ENCODE results near the gene TSKU. TPM values are rescaled to one million over a fixed set of nuclear protein-coding genes. Genes with fewer than 3 reads are reported as not detected.

The TSKU gene
- total RNA-seq, 2 donors from 2014 or later = 71.2 to 72.8 TPM

DNA sequence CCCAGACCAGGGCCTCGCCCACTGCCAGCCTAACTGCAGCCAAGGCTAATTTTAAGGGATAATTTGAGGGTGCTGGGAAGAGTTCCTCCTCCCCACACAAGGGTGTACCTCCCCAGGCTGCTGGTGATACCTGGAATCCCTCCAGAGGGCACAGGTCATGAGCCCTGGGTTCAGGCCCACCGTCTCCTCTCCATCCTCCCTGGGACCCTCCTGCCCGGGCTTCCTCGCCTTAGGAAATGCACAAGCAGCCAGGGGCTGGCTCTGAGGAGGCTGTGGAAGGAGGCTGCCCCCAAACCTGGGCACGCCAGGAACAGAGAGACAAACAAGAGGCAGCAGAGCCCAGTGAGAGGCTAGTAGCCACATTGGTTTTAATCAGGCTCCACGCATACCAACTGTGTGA is 16.6 kb upstream of the TSKU start:
- H3K27ac ChIP-seq = no peak overlapping the region
- DNase-seq (ENCODE audit: low spot score) = no peak
- H3K4me3 ChIP-seq = no peak overlapping the region
- TF ChIP-seq POLR2A (IDR thresholded peaks at IDR 0.05) (no peak), POLR2AphosphoS5 (IDR thresholded peaks at IDR 0.05) (no peak)
- TF ChIP-seq, protein P1, sequence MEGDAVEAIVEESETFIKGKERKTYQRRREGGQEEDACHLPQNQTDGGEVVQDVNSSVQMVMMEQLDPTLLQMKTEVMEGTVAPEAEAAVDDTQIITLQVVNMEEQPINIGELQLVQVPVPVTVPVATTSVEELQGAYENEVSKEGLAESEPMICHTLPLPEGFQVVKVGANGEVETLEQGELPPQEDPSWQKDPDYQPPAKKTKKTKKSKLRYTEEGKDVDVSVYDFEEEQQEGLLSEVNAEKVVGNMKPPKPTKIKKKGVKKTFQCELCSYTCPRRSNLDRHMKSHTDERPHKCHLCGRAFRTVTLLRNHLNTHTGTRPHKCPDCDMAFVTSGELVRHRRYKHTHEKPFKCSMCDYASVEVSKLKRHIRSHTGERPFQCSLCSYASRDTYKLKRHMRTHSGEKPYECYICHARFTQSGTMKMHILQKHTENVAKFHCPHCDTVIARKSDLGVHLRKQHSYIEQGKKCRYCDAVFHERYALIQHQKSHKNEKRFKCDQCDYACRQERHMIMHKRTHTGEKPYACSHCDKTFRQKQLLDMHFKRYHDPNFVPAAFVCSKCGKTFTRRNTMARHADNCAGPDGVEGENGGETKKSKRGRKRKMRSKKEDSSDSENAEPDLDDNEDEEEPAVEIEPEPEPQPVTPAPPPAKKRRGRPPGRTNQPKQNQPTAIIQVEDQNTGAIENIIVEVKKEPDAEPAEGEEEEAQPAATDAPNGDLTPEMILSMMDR (IDR thresholded peaks at IDR 0.05) = no peak
- no peaks in the 10 kb centered on the region for H3K36me3 ChIP-seq
- no peaks in the 10 kb centered on the region for H3K9me3 ChIP-seq
- H3K27me3 ChIP-seq (replicated peaks; ENCODE audit: insufficient read depth) = no peaks in the 10 kb centered on the region
- peaks cover 23% of the 10 kb centered on the region for H3K4me1 ChIP-seq (replicated peaks)
- intact Hi-C loops (cut with DNase I) = no loop called here
- 98% methylated on average over 6 of the region's 6 CpGs for WGBS

DNA sequence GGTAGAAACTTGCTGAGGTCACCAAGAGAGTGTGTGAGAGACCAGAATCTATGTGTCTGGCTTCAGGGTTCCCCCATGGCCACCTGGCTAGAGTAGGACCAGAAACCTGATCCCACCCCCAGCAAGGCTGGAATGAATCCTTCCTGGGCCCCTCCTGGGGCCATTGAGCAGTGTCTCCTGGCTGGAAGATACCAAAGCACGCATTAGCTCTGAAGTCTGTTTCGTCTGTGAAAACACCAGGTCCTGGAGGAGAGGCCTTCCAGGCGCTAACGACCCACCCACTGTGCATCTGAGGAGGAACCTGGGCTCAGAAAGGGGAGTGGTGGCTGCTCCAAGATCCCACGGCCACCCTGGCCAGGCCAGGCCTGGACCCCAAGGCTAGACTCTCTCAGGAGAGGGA is 15.5 kb upstream of the TSKU start:
- no peaks in the 10 kb centered on the region for H3K9me3 ChIP-seq
- intact Hi-C loops (cut with DNase I) = no loop called here
- 58% methylated on average over 4 of the region's 5 CpGs for WGBS
- no peak for DNase-seq (ENCODE audit: low spot score)
- no peaks in the 10 kb centered on the region for H3K27me3 ChIP-seq (replicated peaks; ENCODE audit: insufficient read depth)
- no peak for TF ChIP-seq POLR2A (IDR thresholded peaks at IDR 0.05)
- TF ChIP-seq POLR2AphosphoS5 (IDR thresholded peaks at IDR 0.05) = no peak
- TF ChIP-seq, protein P1 (IDR thresholded peaks at IDR 0.05) = no peak
- H3K4me1 ChIP-seq (replicated peaks) = peaks cover 32% of the 10 kb centered on the region
- H3K4me3 ChIP-seq = no peak overlapping the region
- peak overlapping the region; percentile 64 to 78 for H3K27ac ChIP-seq
- no peaks in the 10 kb centered on the region for H3K36me3 ChIP-seq

DNA sequence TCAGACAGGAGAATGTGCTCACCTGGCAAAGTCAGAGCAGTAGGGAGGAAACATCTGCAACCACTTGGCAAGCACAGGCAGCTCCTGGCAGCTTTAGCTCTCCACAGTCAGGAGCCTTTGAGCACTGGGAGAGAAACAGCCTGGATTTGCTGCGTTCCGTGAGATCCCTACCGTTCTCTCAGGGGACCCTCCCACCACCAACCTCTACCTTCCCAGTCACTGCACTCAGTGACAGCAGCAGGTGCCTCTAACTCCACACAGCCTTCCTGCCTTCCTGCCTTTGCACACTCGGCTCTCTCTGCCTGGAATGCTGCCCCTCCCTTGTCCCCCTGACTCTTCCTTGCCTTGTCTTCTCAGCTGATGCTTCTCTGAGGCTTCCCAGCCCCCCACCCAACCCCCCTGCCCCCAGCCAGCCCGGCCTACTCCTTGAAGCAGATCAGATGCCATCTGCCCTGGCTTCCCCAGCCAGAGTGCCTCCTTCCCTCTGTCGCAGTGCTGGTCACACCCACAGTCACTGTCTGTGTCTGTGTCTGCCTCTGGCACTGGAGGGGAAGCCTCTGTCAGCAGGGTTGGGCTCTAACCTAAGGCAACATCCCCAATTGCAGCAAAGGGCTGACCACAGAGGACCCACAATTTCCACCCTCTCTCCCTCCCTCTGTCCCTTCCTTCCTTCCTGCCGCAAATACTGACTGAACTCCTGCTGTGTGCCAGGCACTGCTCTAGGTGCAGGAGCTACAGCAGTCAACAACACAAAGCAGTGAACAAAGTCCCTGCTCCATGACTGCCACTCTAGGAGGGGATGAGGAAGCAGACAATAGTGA is 14.9 kb upstream of the TSKU start:
- peaks cover 39% of the 10 kb centered on the region for H3K4me1 ChIP-seq (replicated peaks)
- peak; percentile 72 for DNase-seq (ENCODE audit: low spot score)
- no peak overlapping the region for H3K4me3 ChIP-seq

DNA sequence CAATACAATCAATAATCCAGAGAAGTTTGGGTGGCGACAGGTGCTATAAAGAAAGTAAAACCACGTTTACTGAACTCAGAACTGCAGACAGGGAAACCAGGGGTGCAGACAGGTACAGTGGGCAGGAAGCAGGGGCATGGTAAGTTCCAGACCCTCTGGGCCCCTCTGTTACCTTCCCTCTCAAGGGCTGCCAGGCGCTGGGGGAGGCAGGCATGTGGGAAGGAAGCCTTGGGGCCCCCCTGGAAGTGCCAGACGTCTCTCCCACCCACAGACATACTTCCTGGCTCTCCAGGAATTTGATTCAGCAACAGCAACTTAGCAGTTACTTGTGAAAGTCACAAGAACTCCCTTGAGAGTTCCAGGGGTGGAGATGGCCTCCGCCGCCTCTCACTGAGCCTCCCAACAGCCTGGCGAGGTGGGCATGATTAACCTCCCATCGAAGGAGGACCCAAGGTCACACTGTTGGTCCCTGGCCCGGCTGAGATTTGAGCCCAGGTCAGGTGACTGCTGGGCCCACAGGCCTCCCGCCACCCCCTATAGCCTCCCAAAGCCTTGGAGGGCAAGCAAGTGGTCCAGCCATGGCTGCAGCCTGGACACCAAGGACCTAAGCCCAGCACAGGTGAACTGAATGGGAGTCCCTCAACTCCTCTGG is 14.1 kb upstream of the TSKU start:
- Histone ChIP-seq H3K4me3 (no peak overlapping the region), H3K27ac (peak overlapping the region; percentile 64 to 78), H3K36me3 (no peaks in the 10 kb centered on the region), H3K27me3 (replicated peaks; ENCODE audit: insufficient read depth) (no peaks in the 10 kb centered on the region), H3K9me3 (no peaks in the 10 kb centered on the region), H3K4me1 (replicated peaks) (peaks cover 46% of the 10 kb centered on the region)
- TF ChIP-seq POLR2AphosphoS5 (IDR thresholded peaks at IDR 0.05) (no peak), POLR2A (IDR thresholded peaks at IDR 0.05) (no peak)
- TF ChIP-seq, protein P1 (IDR thresholded peaks at IDR 0.05) = no peak
- no peak for DNase-seq (ENCODE audit: low spot score)
- intact Hi-C loops (cut with DNase I) = no loop called here
- 73% methylated on average over 9 of the region's 10 CpGs for WGBS

More for the DNA sequence above, 14.9 kb upstream of the TSKU start:
- Histone ChIP-seq H3K27ac (peak overlapping the region; percentile 64 to 78), H3K36me3 (no peaks in the 10 kb centered on the region), H3K27me3 (replicated peaks; ENCODE audit: insufficient read depth) (no peaks in the 10 kb centered on the region), H3K9me3 (no peaks in the 10 kb centered on the region)
- intact Hi-C loops (cut with DNase I) = no loop called here
- WGBS = 7% methylated on average over 7 of the region's 7 CpGs
- TF ChIP-seq, protein P1 (IDR thresholded peaks at IDR 0.05) = no peak
- TF ChIP-seq POLR2A (IDR thresholded peaks at IDR 0.05) (no peak), POLR2AphosphoS5 (IDR thresholded peaks at IDR 0.05) (peak; percentile 45)
